Measurements from ENCODE around the gene FN3KRP. TPM values are rescaled to one million over a fixed set of nuclear protein-coding genes. Genes with fewer than 3 reads are reported as not detected.

FN3KRP gene
- total RNA-seq, 4 donors from 2014 or later = 9.3 to 122 (median 16.2) TPM

DNA sequence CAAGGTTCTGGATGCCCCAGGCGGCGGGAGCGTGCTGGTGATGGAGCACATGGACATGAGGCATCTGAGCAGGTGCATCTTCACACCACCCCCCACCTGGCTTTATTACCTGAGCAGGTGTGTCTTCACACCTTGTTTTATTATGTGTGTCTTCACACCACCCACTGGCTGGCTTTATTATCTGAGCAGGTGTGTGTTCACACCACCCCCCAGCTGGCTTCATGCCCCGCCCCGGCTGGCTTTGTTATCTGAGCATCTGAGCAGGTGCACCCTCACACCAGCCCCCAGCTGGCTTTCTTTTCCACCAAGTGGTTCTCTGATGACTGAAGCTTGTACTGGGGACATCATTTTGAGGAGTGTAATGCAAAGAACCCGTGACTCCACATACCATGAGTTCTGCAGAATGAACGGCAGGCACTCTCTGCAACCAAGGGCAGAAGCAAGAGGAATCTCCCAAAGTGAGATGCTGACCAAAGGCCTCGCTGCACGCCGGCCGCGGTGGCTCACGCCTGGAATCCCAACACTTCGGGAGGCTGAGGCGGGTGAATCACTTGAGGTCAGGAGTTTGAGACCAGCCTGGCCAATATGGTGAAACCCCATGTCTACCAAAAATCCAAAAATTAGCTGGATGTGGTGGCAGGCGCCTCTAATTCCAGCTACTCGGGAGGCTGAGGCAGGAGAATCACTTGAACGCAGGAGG, 2.6 kb downstream of the FN3KRP start:
- Histone ChIP-seq H3K4me1 (peaks cover 14 to 17% of the 10 kb centered on the region in 2 donors), H3K36me3 (peaks cover 4 to 10% of the 10 kb centered on the region in 2 donors), H3K27ac (no peak overlapping the region), H3K9me3 (no peaks in the 10 kb centered on the region), H3K27me3 (no peaks in the 10 kb centered on the region), H3K4me3 (replicated peaks in 1 of 3) (no peak overlapping the region)
- no peak for TF ChIP-seq POLR2A (IDR thresholded peaks at IDR 0.05)
- TF ChIP-seq, protein P1, sequence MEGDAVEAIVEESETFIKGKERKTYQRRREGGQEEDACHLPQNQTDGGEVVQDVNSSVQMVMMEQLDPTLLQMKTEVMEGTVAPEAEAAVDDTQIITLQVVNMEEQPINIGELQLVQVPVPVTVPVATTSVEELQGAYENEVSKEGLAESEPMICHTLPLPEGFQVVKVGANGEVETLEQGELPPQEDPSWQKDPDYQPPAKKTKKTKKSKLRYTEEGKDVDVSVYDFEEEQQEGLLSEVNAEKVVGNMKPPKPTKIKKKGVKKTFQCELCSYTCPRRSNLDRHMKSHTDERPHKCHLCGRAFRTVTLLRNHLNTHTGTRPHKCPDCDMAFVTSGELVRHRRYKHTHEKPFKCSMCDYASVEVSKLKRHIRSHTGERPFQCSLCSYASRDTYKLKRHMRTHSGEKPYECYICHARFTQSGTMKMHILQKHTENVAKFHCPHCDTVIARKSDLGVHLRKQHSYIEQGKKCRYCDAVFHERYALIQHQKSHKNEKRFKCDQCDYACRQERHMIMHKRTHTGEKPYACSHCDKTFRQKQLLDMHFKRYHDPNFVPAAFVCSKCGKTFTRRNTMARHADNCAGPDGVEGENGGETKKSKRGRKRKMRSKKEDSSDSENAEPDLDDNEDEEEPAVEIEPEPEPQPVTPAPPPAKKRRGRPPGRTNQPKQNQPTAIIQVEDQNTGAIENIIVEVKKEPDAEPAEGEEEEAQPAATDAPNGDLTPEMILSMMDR (IDR thresholded peaks at IDR 0.05) = no peak
- 96 to 98% methylated on average over 15 to 18 of the region's 18 CpGs for WGBS, 2 donors
- no peak for DNase-seq
- intact Hi-C loops (cut with DNase I) = loop anchor here (5.0 kb wide), 2 partner anchors 33 to 72 kb away; partner anchors contain the start of genes TBCD and WDR45B

DNA sequence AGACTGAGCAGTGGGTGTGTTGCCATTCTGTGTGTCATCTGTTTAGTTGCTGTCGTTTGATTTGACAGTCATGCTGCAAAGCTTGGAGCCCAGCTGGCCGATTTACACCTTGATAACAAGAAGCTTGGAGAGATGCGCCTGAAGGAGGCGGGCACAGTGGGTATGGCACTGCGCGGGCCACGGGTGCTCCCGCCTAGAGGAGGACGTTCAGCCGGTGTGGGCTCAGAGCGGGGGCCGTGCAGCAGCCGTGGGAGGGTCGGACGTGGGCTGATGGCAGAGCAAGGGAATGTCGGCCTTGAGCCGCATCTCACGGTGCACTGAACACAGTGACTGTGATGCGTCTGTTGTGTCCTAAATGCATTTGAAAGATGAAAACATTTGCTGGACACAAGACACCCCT, 3.7 kb downstream of the FN3KRP start:
- Histone ChIP-seq H3K4me3 (replicated peaks in 1 of 3) (no peak overlapping the region), H3K36me3 (peaks cover 4 to 11% of the 10 kb centered on the region in 2 donors), H3K27me3 (no peaks in the 10 kb centered on the region), H3K27ac (no peak overlapping the region), H3K4me1 (peaks cover 14 to 17% of the 10 kb centered on the region in 2 donors), H3K9me3 (no peaks in the 10 kb centered on the region)
- intact Hi-C loops (cut with DNase I) = no loop called here
- no peak for DNase-seq
- TF ChIP-seq, protein P1 (IDR thresholded peaks at IDR 0.05) = no peak
- no peak for TF ChIP-seq POLR2A (IDR thresholded peaks at IDR 0.05)
- 92 to 94% methylated on average over 19 of the region's 19 CpGs for WGBS, 2 donors

DNA sequence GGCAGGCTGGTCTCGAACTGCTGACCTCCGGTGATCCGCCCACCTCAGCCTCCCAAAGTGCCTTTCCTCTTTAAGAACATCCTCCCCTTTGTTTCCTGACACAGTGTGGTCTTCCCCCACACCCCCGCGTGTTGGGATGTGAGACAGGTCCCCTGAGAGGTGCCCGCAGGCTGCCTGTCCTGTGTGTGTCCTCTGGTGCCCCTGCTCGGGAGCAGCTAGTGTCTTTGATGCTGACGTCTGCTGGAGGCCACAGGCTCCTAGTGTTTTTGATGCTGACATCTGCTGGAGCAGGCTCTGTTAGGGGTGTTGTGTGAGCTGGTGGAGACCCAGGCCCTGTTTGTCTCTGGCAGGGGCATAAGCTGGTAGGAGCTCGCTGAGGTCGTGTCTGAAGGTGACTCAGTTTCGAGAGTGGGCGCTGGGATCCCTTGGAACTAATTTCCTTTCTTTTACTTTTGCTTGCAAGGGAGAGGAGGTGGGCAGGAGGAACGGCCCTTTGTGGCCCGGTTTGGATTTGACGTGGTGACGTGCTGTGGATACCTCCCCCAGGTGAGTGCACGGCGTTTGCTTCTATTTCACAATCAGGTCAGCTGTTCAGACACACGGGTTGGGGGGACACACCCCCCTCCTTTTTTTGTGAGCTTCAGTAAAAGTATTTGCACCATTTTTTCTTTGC, 6.0 kb downstream of the FN3KRP start:
- H3K36me3 ChIP-seq = peaks cover 4 to 23% of the 10 kb centered on the region in 2 donors
- WGBS, 2 donors = 88 to 91% methylated on average over 19 of the region's 19 CpGs

DNA sequence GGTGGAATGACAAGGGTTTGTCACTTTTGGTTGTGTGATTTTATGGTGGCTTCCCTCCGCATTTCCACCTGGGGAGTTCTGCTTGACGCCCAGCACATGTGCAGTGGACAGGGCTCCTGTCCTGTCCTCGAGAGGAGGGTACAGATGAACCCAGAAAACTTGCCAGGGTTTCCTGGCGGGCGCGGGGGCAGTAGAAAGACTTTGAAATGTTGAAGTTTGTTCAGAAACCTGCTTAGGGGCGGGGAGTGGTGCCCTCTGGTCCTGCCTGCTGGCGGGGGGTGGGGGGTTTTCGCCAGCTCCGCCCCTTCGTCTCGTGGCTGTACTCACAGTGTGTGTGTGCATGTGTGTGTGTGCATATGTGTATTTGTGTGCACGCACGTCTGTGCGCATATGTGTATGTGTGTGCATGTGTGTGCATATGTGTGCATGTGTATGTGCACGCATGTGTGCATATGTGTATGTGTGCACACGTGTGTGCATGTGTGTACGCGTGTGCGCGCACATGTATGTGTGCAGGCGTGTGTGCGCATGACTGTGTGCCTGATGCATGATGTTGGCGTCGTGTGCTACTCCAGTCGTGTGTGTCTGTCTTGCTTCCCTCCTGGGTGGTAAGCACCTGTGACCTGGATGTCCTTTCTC, 6.8 kb downstream of the FN3KRP start:
- TF ChIP-seq, protein P1 (IDR thresholded peaks at IDR 0.05) = no peak
- TF ChIP-seq POLR2A (IDR thresholded peaks at IDR 0.05) = no peak
- Histone ChIP-seq H3K4me1 (no peaks in the 10 kb centered on the region), H3K27me3 (no peaks in the 10 kb centered on the region), H3K4me3 (replicated peaks in 1 of 3) (no peak overlapping the region), H3K36me3 (peaks cover 4 to 23% of the 10 kb centered on the region in 2 donors), H3K27ac (no peak overlapping the region), H3K9me3 (no peaks in the 10 kb centered on the region)
- no peak for DNase-seq
- intact Hi-C loops (cut with DNase I) = no loop called here
- WGBS, 2 donors = 93 to 94% methylated on average over 25 to 26 of the region's 26 CpGs

More for the DNA sequence above, 6.0 kb downstream of the FN3KRP start:
- H3K4me3 ChIP-seq (replicated peaks in 1 of 3) = no peak overlapping the region
- no peak for TF ChIP-seq POLR2A (IDR thresholded peaks at IDR 0.05)
- TF ChIP-seq, protein P1 (IDR thresholded peaks at IDR 0.05) = no peak
- DNase-seq = no peak
- intact Hi-C loops (cut with DNase I) = no loop called here
- no peak overlapping the region for H3K27ac ChIP-seq
- H3K27me3 ChIP-seq = no peaks in the 10 kb centered on the region
- H3K9me3 ChIP-seq = no peaks in the 10 kb centered on the region
- peaks cover 5 to 7% of the 10 kb centered on the region in 2 donors for H3K4me1 ChIP-seq

Data from thyroid gland (tissue), 4 donors.